ENCODE measurements around the gene TRIO.

GRCh38 chr5:14503017-14503680 is 360.0 kb downstream of the TRIO start:
- no peak for TF ChIP-seq CTCF (IDR thresholded peaks at IDR 0.05; ENCODE audit: low read depth, low read length, poor library complexity, severe bottlenecking)
- no peak for TF ChIP-seq EZH2phosphoT487 (IDR thresholded peaks at IDR 0.05; ENCODE audit: borderline replicate concordance, low read length)
